HG03457 (cell line): ENCODE measurements around the gene RPL19.

Experiments
- ATAC-seq: cut with Tn5 transposase; IDR thresholded peaks from one replicate; pipeline ENCODE4 v1.9.1; 2021; ENCODE audit warnings: moderate number of reproducible peaks; ENCODE audit not compliant: unreplicated experiment

Gene RPL19

DNA sequence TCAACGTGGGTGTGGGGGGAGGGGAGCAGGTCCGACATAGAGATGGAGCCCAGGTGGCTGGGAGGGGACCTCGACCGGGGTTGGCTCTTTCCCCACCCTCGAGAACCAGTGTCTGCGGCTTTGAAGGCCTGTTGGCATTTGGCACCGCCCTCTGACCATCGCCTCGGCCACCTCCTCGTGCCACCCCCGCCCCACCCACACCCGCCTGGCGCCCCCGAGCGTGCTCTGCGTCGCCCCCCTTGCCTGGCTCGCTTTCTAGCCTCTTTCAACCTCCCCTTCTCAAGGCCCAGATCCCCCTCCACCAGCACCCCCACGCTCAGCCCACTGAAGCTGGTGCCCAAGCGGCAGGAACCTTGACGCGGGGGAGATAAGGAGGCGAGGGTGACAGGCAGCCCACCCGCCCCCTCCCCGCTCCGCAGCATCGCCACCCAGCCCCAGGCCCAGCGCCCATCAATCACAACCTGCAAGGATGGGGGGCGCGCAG, 3.2 kb upstream of the RPL19 start:
- ATAC-seq = no peak

DNA sequence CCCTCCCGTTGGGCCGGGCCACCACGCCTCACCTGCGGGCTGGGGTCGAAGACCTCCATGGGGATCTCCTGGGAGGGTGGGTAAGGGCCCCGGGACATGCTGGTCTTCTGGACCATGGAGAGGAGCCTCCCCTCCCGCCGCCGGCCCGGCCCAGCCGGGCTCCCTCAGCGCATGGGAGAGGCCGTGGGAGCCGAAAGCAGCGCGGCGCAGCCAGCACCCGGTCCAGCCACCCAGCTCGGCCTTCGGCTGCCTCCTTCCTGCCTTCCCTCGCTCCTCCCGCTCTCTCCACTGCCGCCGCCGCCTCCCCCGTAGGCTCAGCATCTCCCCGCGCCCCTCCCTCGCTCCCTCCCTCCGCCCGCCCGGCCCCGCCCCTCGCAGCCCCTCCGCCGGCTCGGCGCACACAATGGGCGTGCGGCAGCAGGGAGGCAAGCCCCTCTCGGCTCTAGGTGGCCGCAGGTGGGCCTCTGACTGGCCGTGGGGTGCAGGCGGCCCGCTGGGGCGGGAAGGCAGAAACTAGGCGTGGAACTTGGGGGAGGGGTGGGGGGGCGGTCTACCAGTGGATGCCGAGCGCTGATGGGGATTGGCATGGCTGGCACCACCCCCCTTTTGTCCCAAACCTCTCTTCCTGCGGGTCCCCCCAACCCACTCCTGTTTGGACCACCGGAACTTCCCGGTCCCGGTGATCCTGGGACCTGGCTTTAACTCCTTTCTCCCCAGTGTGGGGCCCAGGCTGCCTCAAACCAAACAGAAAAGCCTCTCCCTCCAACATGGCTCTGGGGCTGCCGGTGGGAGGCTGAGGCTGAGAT, 2.5 kb upstream of the RPL19 start, which contains the start of gene CACNB1:
TSS of gene CACNB1 (minus strand) at position 290 of the 806 bp plus-strand sequence. CDS start at position 116, 174 bp downstream.
- no peak for ATAC-seq

DNA sequence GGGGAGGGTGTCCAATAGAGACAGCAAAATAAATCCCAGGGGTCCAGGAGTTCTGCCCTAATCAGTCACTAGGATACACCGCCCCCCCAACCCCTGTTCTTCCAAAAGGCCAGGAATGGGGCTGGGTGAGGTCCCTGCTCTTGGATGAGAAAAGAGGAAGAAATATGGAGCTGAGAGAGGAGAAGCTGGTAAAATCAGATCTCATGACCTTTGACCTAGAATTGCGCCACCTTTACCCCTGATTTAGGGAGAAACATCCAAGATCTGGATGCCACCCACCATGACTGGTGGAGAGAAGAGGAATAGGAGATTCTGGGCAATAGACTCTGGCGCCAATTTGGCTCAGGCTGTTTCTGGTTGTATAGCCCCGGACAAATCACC, 1.9 kb upstream of the RPL19 start:
- ATAC-seq = no peak

DNA sequence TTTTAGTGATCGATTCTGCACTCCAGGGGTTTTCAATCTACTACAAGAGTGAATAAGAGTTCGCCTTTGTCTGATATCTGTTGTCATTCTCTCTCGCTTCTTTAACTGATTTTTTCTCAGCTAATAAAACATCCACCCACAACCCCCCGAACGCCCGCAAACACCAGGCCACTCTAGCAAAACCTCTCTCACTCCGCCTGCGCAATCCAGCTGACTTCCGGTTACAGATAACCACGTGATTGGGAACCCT, 338 bp upstream of the RPL19 start:
- ATAC-seq = peak; percentile 27

DNA sequence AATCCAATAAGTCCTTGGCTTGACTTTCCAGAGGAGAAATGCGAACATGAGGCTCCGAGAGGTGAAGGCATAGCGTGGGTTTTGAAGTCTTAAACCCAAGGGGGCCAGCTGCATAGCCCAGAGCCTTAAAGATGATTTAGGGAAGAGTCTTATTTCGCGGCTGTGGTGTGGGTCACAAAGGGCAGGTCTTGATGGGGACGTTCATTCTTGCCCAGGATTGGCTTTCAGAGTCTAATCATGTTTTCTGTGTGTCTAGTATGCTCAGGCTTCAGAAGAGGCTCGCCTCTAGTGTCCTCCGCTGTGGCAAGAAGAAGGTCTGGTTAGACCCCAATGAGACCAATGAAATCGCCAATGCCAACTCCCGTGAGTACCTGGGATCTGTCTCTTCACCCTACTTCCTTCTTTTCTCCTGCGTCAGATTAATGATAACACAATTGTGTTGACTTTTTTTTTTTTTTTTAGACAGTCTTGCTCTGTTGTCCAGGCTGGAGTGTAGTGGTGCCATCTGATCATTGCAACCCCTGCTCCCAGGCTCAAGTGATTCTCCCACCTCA, 951 bp downstream of the RPL19 start:
- ATAC-seq = no peak

DNA sequence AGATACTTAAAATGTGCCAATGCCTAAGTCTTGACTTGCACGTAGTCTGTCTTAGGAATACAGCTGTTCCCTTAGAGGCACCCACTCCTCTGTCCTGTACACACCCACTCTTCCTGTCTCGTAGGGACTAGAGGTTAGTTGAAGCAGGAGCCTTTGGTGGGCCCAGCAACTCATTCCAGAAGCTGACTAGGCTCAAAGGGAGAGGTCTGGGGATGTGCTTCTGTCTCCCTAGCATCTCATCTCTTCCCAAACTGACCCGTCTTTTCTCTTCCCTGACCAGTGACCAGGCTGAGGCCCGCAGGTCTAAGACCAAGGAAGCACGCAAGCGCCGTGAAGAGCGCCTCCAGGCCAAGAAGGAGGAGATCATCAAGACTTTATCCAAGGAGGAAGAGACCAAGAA, 4.2 kb downstream of the RPL19 start:
- no peak for ATAC-seq

DNA sequence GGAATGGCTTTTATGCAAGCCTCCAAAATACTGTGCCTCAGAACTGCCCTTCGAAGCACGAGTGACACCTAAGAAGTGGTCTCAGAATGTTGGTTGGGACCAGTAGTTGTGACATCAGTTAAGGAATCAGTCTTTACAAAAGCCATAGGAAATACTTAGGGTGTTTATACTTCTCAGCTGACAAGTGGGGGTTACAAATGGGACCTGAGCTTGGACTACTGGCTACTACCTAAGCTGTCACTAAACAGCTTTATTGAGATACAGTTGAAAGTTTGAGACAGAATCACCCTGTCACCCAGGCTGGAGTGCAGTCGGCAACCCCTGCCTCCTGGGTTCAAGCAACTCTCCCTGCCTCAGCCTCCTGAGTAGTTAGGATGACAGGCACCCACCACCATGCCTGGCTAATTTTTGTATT, 5.0 kb downstream of the RPL19 start:
- no peak for ATAC-seq

DNA sequence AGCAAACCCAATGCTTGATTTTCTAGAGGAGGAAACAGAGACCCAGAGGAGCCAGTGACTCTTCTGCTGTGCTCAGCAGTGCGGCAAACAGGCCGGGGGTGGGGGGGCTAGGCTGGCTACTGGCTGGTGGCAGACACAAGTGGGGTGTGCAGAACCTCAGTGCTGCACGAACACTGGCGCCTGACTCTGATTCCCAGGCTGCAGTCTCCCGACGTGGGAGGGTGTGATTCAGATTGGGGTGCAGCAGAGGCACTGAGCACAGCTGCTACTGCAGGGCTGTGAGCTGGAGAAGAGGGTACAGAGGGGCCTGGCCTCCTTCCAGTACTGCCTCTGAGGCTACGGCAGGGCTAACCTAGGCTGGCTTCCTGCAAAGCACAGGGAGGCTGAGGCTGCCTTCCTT, 8.1 kb downstream of the RPL19 start:
- ATAC-seq = no peak

DNA sequence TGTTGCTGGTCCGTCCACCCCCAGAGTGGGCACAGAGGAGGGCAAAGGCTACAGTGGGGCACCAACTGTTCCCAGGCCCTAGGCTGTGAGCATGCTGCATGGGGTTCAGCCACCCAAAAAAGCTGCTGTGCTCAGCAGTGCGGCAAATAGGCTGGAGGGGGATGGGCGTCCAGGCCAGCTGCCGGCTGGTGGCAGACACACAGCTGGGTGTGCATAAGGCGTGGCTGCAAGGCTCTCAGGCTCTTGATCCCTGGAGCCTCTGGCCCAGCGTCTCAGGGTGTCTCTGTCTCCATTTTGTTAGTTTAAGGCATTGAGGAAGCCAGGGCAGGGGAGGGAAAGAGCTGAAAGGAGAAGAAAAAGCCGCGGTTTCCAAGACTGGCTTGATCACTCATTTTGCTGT, 8.8 kb downstream of the RPL19 start:
- no peak for ATAC-seq

DNA sequence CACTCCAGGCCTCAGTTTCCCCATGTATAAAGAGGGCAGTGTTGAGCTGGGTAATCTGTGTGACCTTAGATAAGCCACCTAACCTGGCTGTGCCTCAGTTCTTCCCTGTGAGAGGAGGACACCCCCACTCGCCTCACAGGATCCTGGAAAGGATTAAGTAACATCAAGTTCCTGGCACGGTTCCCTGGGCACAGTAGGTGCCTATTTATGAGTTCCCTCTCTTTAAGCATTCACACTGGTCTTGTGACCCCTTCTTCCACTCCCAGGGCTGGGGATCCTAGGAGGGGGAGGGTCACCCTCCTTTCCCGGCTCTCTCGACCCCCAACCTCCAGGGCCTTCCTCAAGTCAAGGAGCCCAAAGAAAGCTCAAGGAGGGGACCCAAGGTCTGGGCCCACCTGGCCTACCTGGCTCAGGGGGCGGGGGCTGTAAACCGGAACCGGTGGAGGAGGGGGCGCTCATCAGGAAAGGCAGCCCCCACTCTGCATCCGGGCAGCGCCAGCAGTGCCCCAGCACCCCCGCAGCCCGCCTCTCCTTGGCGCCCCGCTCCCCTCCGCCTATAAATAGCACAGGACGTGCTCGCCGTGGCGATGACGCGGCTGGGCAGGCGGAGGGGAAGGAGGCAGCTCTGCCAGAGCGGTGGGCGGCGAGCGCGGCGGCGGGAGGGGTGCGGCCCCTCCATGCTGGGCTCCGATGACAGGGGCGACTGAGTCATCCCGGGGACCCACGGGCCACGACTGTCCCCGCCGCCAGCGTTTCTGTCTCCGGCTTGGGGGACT, 9.4 kb downstream of the RPL19 start:
- no peak for ATAC-seq

DNA sequence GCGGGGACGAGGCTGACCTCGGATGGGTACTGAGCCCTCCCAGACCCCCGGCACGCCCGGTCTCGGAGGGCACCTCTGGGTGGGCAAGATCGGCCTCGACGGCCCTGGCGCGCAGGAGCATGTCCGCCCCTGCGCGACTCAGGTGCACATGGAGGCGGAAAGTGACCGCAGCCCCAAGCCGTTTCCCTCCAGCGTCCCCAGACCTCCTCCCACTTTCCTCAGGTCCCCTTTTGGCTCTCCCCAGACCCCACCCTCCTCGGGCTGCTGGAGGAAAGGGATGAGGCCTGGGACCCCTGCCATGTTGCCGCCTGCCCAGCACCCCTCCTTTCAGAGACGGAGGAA, 10.0 kb downstream of the RPL19 start:
- no peak for ATAC-seq

DNA sequence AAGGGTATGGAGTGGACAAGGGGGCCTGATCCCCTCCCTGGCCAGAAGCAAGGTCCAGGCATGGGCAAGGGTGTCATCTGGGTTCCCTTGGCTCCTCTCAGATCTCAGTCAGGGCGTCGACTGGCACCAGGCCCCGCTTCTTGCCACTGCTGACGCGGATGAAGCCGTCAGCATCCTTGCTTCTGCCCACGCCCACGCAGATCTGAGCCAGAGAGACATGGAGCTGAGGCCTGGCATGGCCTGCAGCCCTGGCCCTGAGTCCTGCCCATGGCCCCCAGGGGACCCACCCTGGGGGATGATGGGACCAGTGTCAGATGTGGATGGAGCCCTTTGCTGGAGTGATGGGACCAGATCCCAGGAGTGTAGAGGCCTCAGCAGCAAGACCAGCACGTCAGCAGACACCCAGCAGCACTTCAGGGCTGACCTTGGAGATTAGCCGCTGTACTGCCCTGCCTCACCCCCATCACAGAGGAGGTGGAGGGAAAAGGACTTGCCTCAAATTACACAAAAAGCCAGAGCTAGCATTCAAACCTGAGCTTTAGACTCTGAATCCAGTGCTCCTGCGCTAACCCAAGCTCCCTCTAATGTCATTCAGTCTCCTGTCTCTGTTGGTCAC, 12.2 kb downstream of the RPL19 start:
- ATAC-seq = no peak

DNA sequence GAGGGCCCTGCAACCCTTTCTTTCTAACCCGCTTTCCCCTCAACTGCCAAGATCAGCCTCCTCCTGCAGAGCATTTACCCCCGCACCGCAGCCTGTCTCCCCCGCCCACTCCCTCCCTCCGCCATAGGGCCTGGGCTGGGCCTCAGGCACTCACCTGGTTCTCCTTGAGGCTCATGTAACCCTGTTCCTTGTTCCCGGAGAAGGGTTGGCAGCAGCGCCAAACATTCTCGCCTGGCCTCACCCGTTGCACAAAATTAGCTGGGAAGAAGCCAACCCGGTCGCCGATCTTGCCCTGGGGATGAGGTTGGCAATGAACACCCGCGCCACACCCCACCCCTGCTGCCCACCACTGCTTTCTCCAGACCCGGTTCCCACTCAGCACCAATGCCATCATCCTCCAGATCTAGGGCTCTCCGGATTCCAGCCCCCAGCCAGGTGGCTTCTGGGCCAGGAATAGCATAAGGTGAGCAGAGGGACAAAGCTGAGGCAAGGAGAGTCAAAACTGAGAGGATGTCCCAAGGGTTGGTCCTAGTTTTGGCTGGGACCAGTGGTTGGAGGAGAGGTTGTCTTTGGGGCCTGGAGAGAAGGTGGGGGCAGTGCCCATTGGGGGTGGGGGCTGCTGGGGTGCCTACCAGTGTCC, 12.9 kb downstream of the RPL19 start:
- ATAC-seq = no peak

DNA sequence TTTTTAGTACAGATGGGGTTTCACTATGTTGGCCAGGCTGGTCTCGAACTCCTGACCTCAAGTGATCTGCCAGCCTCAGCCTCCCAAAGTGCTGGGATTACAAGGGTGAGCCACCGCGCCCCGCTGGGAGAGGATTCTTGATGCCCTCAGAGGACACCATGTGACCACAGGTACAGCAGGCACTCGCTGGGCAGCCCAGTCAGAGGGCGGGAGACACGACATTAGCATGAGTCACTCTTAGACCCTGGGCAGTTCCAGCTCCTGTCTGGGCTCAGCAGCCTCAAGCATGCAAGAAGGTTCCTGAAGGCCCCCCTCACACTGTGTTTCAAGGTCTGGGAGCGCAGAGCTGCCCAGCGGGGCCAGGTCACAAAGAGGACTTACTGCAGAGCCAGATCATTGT, 13.8 kb downstream of the RPL19 start:
- ATAC-seq = no peak

DNA sequence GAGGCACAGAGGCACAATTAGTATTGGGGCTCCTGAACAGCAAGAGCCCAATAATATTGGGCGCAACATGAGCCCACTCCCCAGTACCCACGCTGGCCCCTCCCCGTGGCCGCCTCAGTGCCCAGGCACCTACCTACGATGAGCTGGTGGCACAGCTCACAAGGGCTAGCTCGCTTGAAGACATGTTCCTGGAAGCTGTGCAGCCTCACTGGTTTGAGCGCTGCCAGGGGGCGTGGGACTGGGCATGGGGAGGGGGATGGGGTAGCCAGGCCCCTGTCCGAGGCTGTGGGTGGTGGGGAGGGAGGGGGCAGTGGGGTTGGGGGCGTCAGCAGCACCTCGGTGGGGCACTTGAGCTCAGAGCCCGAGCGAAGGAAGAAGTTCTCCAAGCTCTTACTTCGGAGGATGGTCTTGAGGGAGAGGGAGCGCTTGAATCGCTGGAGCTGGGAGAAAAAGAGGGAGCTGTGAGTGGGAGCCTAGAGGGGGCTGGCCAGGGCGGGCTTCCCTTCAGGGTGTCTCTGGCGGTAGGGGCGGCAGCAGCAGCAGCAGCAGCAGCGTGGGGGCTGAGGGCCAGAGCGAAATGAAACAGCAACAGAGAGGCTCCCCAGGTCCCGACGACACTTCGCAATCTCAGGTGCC, 17.8 kb downstream of the RPL19 start:
- no peak for ATAC-seq

DNA sequence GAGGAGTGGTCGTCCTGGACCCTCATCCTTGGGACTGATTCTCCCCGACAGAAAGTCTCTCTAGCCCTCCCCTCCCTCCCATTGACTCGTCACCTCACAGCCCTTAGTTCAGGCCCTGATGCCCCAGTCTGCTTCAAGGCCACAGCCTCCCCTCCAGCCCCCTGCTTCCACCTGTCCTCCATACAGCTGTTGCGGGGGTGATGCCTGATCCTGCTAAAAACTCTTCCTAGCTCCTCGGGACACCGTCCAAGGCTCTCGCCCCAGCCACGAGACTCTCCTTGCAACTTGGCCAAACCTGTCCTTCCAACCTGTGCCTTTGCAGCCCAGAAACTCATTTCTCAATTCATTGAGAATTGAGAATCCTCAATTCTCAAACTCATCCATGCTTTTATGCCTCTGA, 18.8 kb downstream of the RPL19 start:
- no peak for ATAC-seq

DNA sequence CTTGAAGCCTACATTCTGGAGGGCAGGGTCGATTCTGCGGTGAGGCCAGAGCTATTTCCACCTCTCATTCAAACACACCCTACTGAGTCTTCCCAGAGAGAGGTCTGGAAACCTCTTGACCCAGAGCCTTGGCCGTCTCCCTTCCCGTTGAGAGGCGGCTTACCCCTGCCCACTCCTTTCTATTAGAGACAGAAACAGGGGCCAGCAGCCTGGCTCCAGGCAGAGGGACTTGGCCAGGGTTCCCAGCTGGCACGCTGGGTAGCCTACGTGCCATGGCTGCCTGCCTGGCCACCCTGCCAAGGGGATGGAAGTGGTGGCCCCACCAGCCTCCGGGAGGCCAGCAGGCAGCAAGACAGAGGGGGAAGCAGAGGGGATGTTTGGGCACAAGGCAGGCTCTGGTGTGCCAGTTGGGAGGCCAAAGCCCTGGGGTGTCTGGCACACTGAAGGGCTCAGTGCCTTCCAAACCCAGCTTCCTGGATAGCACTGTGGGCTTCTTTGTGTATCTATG, 19.6 kb downstream of the RPL19 start:
- ATAC-seq = no peak

DNA sequence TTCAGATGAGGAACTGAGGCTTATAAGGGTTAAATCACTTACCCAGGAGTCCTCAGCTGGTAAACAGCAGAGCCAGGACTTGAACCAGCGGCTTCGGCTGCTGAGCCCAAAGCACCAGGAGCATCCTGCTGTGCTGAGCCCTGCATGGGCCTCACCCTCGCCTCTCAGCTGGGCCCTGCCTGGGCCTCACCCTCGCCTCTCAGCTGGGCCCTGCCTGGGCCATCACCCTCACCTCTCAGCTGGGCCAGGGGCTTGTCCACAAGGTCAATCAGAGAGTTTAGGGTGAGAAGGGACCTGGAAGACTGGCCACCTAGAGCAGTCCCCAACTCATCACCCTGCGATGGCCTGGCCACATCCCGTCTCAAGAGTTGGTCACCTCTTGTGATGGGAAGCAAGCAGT, 21.5 kb downstream of the RPL19 start:
- no peak for ATAC-seq

DNA sequence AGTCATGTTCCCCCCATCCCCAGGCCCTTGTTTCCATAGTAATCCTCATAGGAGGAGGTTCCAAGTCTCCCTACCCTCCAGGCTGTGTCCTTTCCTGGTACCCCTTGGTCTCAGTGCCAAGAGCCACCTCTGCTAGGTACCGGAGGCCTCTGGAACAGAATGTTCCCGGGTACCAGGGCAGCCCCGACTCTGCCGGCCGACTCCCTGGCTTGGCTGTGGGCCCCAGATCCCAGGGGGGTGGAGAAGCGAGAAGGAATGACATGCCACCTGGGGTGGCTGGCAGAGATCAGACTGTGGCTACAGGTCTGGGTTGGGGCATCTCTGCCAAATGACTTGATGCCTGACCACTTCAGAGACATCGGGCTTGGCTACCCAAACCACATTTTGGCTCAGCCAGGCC, 22.1 kb downstream of the RPL19 start:
- ATAC-seq = no peak
